WTC11 (cell line): Measurements from ENCODE around the gene ETS1. TPM values are rescaled to one million over a fixed set of nuclear protein-coding genes. Genes with fewer than 3 reads are reported as not detected.

Experiments
- ATAC-seq: fragments of 200-7000 bp; cut with Tn5 transposase; 2 replicates; pipeline ENCODE4 v1.10.0; 2021; ENCODE audit warnings: mild to moderate bottlenecking, moderate library complexity
- CTCF ChIA-PET: fragments of 300-600 bp; sonication (Branson Sonifier 250); formaldehyde crosslinking; loops from one replicate; lab custom pipeline; 2021; ENCODE audit warnings: antibody characterized with exemption; lab: Charles Lee
- POLR2A ChIA-PET: fragments of 350-600 bp; sonication (Branson Sonifier 250); formaldehyde crosslinking; loops from one replicate; lab custom pipeline; 2021; ENCODE audit warnings: antibody characterized with exemption; lab: Charles Lee
- DNase-seq: peaks from one replicate; pipeline ENCODE4 v3.0.0; 2021; ENCODE audit warnings: low spot score
- H3K27ac Mint-ChIP-seq: 2 replicates; pipeline ENCODE4 v1.8.0; 2021; ENCODE audit warnings: mixed read lengths
- H3K27me3 Mint-ChIP-seq: 2 replicates; pipeline ENCODE4 v1.8.0; 2021; ENCODE audit warnings: low read depth, mild to moderate bottlenecking, moderate library complexity, mixed read lengths
- H3K36me3 Mint-ChIP-seq: 2 replicates; pipeline ENCODE4 v1.8.0; 2021; ENCODE audit warnings: mixed read lengths
- H3K4me1 Mint-ChIP-seq: 2 replicates; pipeline ENCODE4 v1.8.0; 2022; ENCODE audit warnings: mixed read lengths
- H3K4me3 Mint-ChIP-seq: 2 replicates; pipeline ENCODE4 v1.8.0; 2021; ENCODE audit warnings: mild to moderate bottlenecking, moderate library complexity, mixed read lengths
- H3K9me3 Mint-ChIP-seq: 2 replicates; pipeline ENCODE4 v1.8.0; 2021; ENCODE audit warnings: mixed read lengths
- AFF4 ChIP-seq: sonication (generic); formaldehyde crosslinking; IDR thresholded peaks from 2 replicates; pipeline ENCODE4 v1.8.1; 2023; ENCODE audit warnings: mild to moderate bottlenecking, missing genetic modification reagents, borderline replicate concordance
- ATF3 ChIP-seq: sonication (generic); formaldehyde crosslinking; conservative IDR thresholded peaks from 2 replicates; pipeline ENCODE4 v1.8.1; 2022; ENCODE audit warnings: mild to moderate bottlenecking, missing genetic modification reagents
- ELF4 ChIP-seq: sonication (generic); formaldehyde crosslinking; IDR thresholded peaks from 2 replicates; pipeline ENCODE4 v1.8.1; 2022; ENCODE audit warnings: low read depth, mild to moderate bottlenecking, moderate library complexity, missing genetic modification reagents
- FOXJ3 ChIP-seq: sonication (generic); formaldehyde crosslinking; IDR thresholded peaks from 2 replicates; pipeline ENCODE4 v1.9.0; 2021; ENCODE audit warnings: missing genetic modification reagents, mild to moderate bottlenecking, borderline replicate concordance
- GRHL2 ChIP-seq: fragments of 250-450 bp; sonication (Bioruptor Pico); IDR thresholded peaks from 2 replicates; pipeline ENCODE4 v1.8.0; 2022; ENCODE audit warnings: mild to moderate bottlenecking, moderate library complexity; ENCODE audit not compliant: insufficient replicate concordance, severe bottlenecking
- GTF2I ChIP-seq: fragments of 250-450 bp; sonication (Bioruptor Pico); conservative IDR thresholded peaks from 2 replicates; pipeline ENCODE4 v1.4.0; 2021; ENCODE audit warnings: mild to moderate bottlenecking
- JAZF1 ChIP-seq: fragments of 250-450 bp; sonication (Bioruptor Pico); IDR thresholded peaks from 2 replicates; pipeline ENCODE4 v1.9.0; 2021; ENCODE audit warnings: moderate library complexity, mild to moderate bottlenecking, inconsistent platforms
- MXD4 ChIP-seq: fragments of 250-450 bp; sonication (Bioruptor Pico); IDR thresholded peaks from 2 replicates; pipeline ENCODE4 v1.8.0; 2021; ENCODE audit warnings: mild to moderate bottlenecking, moderate library complexity, borderline replicate concordance
- NFYB ChIP-seq: sonication (generic); formaldehyde crosslinking; conservative IDR thresholded peaks from 2 replicates; pipeline ENCODE4 v1.8.0; 2022; ENCODE audit warnings: low read depth, missing genetic modification reagents
- NR3C1 ChIP-seq: sonication (generic); formaldehyde crosslinking; conservative IDR thresholded peaks from 2 replicates; pipeline ENCODE4 v1.8.1; 2023; ENCODE audit warnings: low read depth, mild to moderate bottlenecking, missing genetic modification reagents
- TP53 ChIP-seq: sonication (generic); formaldehyde crosslinking; IDR thresholded peaks from 2 replicates; pipeline ENCODE4 v1.8.1; 2023; ENCODE audit warnings: mild to moderate bottlenecking, missing genetic modification reagents
- ZBTB21 ChIP-seq: sonication (generic); formaldehyde crosslinking; IDR thresholded peaks from 2 replicates; pipeline ENCODE4 v1.8.1; 2023; ENCODE audit warnings: mild to moderate bottlenecking, missing genetic modification reagents, borderline replicate concordance
- ZNF425 ChIP-seq: fragments of 250-450 bp; sonication (Bioruptor Pico); conservative IDR thresholded peaks from 2 replicates; pipeline ENCODE4 v1.9.0; 2021; ENCODE audit warnings: mild to moderate bottlenecking
- ZSCAN18 ChIP-seq: fragments of 250-450 bp; sonication (Bioruptor Pico); IDR thresholded peaks from 2 replicates; pipeline ENCODE4 v2.1.2; 2022; ENCODE audit warnings: mild to moderate bottlenecking, moderate library complexity
- total RNA-seq: library from RNA; stranded (reverse); gene quantifications from 3 replicates; pipeline ENCODE4 v1.2.3, GENCODE V29; 2021
- TF ChIP-seq, protein P1 (sequence below): sonication (generic); formaldehyde crosslinking; IDR thresholded peaks from 2 replicates; pipeline ENCODE4 v1.8.0; 2023; ENCODE audit warnings: mild to moderate bottlenecking, missing genetic modification reagents
- TF ChIP-seq, protein P2 (sequence below): sonication (generic); formaldehyde crosslinking; IDR thresholded peaks from 2 replicates; pipeline ENCODE4 v1.8.1; 2023; ENCODE audit warnings: mild to moderate bottlenecking, moderate library complexity, missing genetic modification reagents
- TF ChIP-seq, protein P3 (sequence below): sonication (generic); formaldehyde crosslinking; IDR thresholded peaks from 2 replicates; pipeline ENCODE4 v1.8.1; 2022; ENCODE audit warnings: low read depth, missing genetic modification reagents, borderline replicate concordance

ETS1 gene
- total RNA-seq, 1 experiment from 2014 or later, result 33.1 TPM

DNA sequence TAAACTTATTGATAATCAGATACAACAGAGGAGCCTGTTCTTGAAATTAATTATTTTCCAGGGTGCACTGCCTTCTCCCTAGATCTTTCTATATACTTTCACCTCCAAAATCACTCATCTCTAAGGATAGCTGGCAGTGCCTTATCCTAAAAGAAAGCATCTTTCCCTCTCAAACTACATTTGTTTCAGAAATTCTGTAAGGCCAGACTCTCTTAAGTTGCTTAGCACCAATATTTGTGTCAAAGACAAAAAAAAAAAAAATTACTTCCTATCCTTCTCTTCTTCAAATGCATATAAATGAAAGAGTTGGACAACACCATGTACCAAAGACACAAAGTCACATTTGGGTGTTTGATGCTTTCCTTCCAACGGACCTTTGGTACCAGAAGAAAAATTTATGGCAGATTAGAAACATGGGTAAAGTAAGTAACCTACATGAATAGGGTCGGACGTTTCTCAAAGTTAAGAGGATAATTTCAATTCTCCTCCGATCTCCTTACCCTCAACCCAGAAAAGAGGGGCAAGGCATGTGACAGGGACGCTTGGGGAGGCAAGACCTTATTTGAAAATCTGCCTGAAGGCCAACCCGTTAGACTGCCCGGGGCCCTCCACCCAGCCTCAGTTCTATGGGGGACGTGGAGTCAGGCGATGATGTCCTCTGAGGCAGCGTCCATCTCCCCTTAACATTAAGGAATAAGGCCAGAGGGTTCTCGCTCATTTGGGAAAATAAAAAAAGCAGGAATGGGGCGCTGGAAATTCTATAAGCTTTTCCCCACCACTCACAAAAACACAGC is 66.3 kb downstream of the ETS1 start (continued):
- TF ChIP-seq, protein P1, sequence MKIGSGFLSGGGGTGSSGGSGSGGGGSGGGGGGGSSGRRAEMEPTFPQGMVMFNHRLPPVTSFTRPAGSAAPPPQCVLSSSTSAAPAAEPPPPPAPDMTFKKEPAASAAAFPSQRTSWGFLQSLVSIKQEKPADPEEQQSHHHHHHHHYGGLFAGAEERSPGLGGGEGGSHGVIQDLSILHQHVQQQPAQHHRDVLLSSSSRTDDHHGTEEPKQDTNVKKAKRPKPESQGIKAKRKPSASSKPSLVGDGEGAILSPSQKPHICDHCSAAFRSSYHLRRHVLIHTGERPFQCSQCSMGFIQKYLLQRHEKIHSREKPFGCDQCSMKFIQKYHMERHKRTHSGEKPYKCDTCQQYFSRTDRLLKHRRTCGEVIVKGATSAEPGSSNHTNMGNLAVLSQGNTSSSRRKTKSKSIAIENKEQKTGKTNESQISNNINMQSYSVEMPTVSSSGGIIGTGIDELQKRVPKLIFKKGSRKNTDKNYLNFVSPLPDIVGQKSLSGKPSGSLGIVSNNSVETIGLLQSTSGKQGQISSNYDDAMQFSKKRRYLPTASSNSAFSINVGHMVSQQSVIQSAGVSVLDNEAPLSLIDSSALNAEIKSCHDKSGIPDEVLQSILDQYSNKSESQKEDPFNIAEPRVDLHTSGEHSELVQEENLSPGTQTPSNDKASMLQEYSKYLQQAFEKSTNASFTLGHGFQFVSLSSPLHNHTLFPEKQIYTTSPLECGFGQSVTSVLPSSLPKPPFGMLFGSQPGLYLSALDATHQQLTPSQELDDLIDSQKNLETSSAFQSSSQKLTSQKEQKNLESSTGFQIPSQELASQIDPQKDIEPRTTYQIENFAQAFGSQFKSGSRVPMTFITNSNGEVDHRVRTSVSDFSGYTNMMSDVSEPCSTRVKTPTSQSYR (CRISPR knock-in tag), result no peak
- TF ChIP-seq, protein P2, sequence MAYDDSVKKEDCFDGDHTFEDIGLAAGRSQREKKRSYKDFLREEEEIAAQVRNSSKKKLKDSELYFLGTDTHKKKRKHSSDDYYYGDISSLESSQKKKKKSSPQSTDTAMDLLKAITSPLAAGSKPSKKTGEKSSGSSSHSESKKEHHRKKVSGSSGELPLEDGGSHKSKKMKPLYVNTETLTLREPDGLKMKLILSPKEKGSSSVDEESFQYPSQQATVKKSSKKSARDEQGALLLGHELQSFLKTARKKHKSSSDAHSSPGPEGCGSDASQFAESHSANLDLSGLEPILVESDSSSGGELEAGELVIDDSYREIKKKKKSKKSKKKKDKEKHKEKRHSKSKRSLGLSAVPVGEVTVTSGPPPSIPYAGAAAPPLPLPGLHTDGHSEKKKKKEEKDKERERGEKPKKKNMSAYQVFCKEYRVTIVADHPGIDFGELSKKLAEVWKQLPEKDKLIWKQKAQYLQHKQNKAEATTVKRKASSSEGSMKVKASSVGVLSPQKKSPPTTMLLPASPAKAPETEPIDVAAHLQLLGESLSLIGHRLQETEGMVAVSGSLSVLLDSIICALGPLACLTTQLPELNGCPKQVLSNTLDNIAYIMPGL (CRISPR knock-in tag), result no peak
- TF ChIP-seq GTF2I (CRISPR knock-in tag), result no peak
- no peak for TF ChIP-seq ZSCAN18

DNA sequence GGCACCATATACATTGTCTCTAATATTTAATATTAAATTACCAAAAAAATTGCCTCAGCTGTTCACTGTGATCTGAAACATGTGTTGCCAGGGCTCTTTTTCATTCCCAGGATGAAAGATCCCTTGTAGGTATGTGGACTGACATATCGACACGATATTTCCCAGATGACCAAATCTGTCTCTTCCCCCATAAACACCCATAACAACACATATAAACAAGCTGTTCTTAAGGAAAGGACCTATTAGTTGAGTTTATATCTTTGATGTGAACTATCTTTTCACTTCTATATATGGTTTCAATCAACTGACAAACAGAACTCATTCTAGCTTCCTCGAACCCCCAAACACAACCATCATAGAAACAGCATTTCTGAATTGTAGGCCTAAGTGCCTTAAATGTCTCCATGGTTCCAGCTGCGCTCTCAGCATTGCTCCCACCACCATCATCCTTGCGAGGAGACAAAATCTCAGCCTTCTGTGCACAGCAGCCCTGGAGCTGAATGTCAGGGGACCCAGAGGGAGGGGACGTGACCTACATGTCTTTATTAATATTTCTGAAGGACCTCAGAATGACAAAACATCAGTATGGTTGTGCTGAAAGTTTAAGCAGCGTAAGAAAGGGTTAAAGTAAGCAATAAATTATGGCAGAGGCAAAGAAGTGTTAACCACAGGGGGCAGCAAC is 67.0 kb downstream of the ETS1 start:
- ChIA-PET CTCF (interaction anchor here (1.4 kb wide), 1 partner anchor 110 kb away, joined by 3 read pairs; no protein-coding TSS in a partner anchor), POLR2A (no interaction called here)
- TF ChIP-seq ELF4 (no peak), ZBTB21 (CRISPR knock-in tag) (no peak), MXD4 (CRISPR knock-in tag) (no peak), ZNF425 (CRISPR knock-in tag) (no peak), NFYB (CRISPR knock-in tag) (no peak), ATF3 (CRISPR knock-in tag) (no peak), ZSCAN18 (no peak), JAZF1 (CRISPR knock-in tag) (no peak), AFF4 (CRISPR knock-in tag) (no peak), GTF2I (CRISPR knock-in tag) (no peak), NR3C1 (no peak), FOXJ3 (no peak), GRHL2 (no peak), TP53 (CRISPR knock-in tag) (no peak)
- TF ChIP-seq, protein P3, sequence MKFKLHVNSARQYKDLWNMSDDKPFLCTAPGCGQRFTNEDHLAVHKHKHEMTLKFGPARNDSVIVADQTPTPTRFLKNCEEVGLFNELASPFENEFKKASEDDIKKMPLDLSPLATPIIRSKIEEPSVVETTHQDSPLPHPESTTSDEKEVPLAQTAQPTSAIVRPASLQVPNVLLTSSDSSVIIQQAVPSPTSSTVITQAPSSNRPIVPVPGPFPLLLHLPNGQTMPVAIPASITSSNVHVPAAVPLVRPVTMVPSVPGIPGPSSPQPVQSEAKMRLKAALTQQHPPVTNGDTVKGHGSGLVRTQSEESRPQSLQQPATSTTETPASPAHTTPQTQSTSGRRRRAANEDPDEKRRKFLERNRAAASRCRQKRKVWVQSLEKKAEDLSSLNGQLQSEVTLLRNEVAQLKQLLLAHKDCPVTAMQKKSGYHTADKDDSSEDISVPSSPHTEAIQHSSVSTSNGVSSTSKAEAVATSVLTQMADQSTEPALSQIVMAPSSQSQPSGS (CRISPR knock-in tag), result no peak

More for the DNA sequence above, 67.0 kb downstream of the ETS1 start:
- H3K27ac Mint-ChIP-seq, result no peak overlapping the region
- peak overlapping the region; percentile 77 for H3K4me3 Mint-ChIP-seq
- no peaks in the 10 kb centered on the region for H3K9me3 Mint-ChIP-seq
- peaks cover 64% of the 10 kb centered on the region for H3K4me1 Mint-ChIP-seq
- DNase-seq (no peak), ATAC-seq (no peak)
- H3K36me3 Mint-ChIP-seq, result no peaks in the 10 kb centered on the region
- peaks cover 32% of the 10 kb centered on the region for H3K27me3 Mint-ChIP-seq
